Measurements from ENCODE around the gene DACT1.

DACT1 gene

DNA sequence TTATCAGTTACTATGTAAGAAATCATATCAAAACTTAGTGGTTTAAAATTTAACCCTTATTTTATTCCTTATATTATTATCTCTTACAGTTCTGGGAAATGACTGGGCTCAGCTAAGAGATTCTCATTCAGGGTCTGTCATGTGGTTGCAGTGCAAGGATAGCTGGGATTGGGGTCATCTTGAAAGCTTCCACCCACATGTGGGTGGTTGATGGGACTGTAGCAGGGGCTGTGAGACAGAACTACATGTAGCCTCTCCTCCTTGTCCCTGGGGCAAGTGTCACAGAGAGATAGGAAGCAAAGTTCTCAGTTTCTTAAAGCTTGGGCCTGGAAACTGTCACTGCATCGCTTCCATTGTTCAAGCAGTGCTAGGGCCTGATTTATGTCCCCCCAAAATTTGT, 57.8 kb downstream of the DACT1 start:
- no peaks in the 10 kb centered on the region for H3K4me1 ChIP-seq
- in situ Hi-C loops (cut with MboI; ENCODE audit: low sequenced_read_pairs) = no loop called here
- H3K4me3 ChIP-seq = no peak overlapping the region
- no peaks in the 10 kb centered on the region; the same call in 1 of the 2 replicates for H3K27me3 ChIP-seq (ENCODE audit: low read depth)
- no peaks in the 10 kb centered on the region for H3K9me3 ChIP-seq
- DNase-seq (ENCODE audit: low spot score in 2 of 2) = no peak
- H3K36me3 ChIP-seq (replicated peaks) = no peaks in the 10 kb centered on the region

DNA sequence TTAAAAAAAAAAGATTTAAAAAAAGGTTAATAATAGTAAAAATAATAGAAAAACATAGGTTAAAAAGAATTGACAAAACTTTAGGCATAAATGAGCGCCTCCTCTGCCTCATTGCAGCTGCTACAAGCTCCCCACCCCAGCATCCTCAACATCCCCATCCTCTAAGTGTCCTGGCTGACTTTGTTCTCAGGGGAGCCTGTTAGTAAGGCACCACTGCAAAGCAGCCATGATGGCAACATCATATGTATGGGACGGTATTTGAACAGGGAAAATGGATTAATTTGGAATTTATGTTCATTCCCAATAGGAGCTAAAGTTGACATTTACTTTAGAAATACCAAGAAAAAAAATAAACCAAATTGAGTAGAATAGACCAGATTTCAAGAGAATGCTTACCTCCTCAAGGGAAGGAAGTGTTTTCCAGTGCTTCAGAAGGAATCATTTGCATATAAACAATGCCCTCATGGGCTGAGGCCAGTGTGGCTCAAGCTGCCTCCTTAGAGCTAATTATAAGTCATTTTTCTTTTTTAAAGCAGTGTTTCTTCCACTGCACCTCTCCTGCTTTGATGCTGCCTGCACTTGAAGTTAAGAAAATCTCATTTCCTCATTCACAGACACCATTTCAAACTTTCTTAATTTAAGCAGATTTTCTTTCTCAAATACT, 59.6 kb downstream of the DACT1 start:
- H3K4me3 ChIP-seq = no peak overlapping the region
- H3K27me3 ChIP-seq (ENCODE audit: low read depth) = no peaks in the 10 kb centered on the region; the same call in 1 of the 2 replicates
- H3K4me1 ChIP-seq = no peaks in the 10 kb centered on the region
- no peak for DNase-seq (ENCODE audit: low spot score in 2 of 2)
- no peaks in the 10 kb centered on the region for H3K36me3 ChIP-seq (replicated peaks)
- in situ Hi-C loops (cut with MboI; ENCODE audit: low sequenced_read_pairs) = no loop called here
- H3K9me3 ChIP-seq = no peaks in the 10 kb centered on the region

Data from HAP-1 (cell line).